Posterior cingulate gyrus (tissue), 11 donors: ENCODE data around the gene PCDHB14.

Source experiments
- DNase-seq, 10 donors: peaks; one replicate each; pipeline versions ENCODE4 v3.0.0 to v3.0.0-alpha.2; 2020 to 2021; ENCODE audit warnings: mixed read lengths in 3 of 10
- intact Hi-C: fragments of 100-400 bp; cut with DNase I; formaldehyde crosslinking; loops from one replicate; pipeline ENCODE4 v1.15.1; 2023

Gene PCDHB14

DNA sequence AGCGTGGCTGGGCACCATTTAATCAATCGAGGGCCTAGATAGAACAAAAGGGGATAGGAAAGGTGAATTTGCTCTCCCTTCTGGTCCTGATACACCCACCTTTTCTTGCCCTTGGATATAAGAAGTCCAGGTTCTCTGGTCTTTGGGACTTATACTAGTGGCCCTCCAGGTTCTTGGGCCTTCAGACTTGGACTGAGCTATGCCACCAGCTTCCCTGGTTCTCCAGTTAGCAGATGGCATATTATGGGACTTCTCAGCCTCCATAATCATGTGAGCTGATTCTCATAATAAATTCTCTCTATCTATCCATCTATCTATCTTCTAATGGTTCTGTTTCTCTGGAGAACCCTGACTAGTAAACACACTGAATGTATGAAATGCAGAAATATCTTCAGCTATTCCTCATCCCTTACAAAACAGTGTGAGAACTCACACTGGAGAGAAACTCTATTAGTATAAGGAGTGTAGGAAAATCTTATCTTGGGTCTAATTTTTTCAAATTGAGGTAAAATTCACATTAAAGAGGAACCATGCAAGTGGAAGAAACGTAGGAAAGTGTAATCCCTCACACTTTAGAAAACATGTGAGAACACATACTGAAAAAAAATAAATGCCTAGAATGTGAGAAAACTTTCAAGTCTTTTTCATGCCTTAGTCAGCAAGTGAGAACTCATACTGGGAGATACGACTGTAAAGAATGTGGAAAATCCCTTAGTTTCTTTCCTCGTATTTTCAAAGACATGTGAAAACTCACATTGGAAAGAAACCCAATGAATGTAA lies 37.5 kb downstream of the PCDHB14 start:
- no peak for DNase-seq
- intact Hi-C loops: no loop called here

DNA sequence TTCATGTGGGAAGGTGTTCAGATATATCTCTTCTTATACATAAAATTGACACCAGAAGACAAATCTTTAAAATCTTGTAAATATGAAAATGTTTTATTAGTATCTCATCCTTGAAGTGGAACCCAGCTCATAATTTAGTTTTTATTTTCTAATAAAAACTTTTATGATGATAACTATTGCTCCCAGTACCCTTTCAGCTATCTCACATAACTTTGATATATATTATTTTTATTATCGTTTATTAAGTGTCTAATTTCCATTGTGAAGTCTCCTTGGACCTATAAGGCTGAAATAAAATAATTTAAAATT lies 38.0 kb downstream of the PCDHB14 start:
- DNase-seq: no peak
- intact Hi-C loops: no loop called here

DNA sequence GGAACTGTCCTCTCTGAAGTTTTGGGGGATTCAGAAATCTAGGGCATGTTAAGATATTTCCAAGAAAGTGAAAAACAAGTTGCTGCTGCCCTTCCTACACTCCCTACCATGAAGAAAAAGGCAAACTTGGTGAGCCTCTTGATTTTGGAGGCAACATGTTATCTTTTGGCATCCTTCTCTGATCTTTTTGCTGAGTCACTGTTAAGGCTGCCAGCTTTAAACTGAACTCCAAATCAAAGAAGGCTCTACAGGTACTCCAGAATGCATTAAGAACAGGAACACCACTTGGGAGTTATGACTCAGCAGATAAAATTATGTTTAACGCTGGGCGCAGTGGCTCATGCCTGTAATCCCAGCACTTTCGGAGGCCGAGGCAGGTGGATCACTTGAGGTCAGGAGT lies 46.1 kb downstream of the PCDHB14 start:
- DNase-seq: no peak
- intact Hi-C loops: no loop called here

DNA sequence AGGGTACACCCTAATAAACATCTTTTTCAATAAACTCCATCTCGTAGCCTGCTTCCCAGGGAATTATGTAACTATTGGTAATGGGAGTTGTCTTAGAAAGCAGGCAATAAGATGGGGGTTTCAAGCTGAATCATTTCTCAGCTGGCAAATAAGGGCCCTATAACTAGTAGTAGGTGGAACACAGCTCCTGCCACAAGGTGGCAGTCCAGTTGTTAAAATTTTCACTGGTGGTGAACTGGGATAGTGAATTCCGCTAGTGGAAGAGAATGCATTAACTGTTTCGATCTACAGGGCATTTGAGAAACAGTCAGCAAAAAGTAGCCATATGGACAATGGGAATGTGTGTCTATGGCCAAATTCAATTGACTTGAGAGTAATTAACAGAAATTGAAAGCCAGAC lies 49.8 kb downstream of the PCDHB14 start:
- DNase-seq: no peak
- intact Hi-C loops: no loop called here
